ENCODE measurements around the gene REEP1.

REEP1 gene

GRCh38 chr2:86304416-86304815 is 33.0 kb downstream of the REEP1 start:
- no peak for DNase-seq

- no peak for DNase-seq
These were observed 35.1 kb downstream of the REEP1 start for GRCh38 chr2:86302320-86302719.

- no peak for DNase-seq
These were observed 35.7 kb downstream of the REEP1 start for GRCh38 chr2:86301711-86302202.

- DNase-seq = no peak
These were observed 36.4 kb downstream of the REEP1 start for GRCh38 chr2:86301009-86301408.

- no peak for DNase-seq
These were observed 36.9 kb downstream of the REEP1 start for GRCh38 chr2:86300496-86300895.

GRCh38 chr2:86298411-86299390 is 38.7 kb downstream of the REEP1 start:
- DNase-seq = no peak

GRCh38 chr2:86297382-86298147 is 39.9 kb downstream of the REEP1 start:
- DNase-seq = peak; percentile 9

- DNase-seq = no peak
These were observed 40.5 kb downstream of the REEP1 start for GRCh38 chr2:86296947-86297346.

GRCh38 chr2:86295066-86295465 is 42.4 kb downstream of the REEP1 start:
- DNase-seq = no peak

- DNase-seq = no peak
These were observed 43.8 kb downstream of the REEP1 start for GRCh38 chr2:86293612-86294011.

- no peak for DNase-seq
These were observed 44.6 kb downstream of the REEP1 start for GRCh38 chr2:86292571-86293515.

GRCh38 chr2:86291328-86291662 is 46.1 kb downstream of the REEP1 start:
- DNase-seq = no peak

GRCh38 chr2:86290596-86291327 is 46.7 kb downstream of the REEP1 start:
- no peak for DNase-seq

GRCh38 chr2:86286516-86286915 is 50.9 kb downstream of the REEP1 start:
- no peak for DNase-seq

- no peak for DNase-seq
These were observed 51.4 kb downstream of the REEP1 start for GRCh38 chr2:86285981-86286380.

- DNase-seq = no peak
These were observed 51.9 kb downstream of the REEP1 start for GRCh38 chr2:86285571-86285970.

GRCh38 chr2:86284987-86285386 is 52.4 kb downstream of the REEP1 start:
- DNase-seq = no peak

- no peak for DNase-seq
These were observed 53.0 kb downstream of the REEP1 start for GRCh38 chr2:86284401-86284841.

- no peak for DNase-seq
These were observed 53.9 kb downstream of the REEP1 start for GRCh38 chr2:86283411-86284030.

- DNase-seq = no peak
These were observed 56.2 kb downstream of the REEP1 start for GRCh38 chr2:86281066-86281700.

- no peak for DNase-seq
These were observed 57.2 kb downstream of the REEP1 start for GRCh38 chr2:86280191-86280667.

Data from CD4-positive, alpha-beta T cell treated with Interleukin-10 for 1 hour (primary cell).